VCaP (cell line): ENCODE results near the gene IER5L.

Source experiments
- H3K27ac ChIP-seq: fragments of 450-650 bp; 2 replicates; pipeline ENCODE4 v1.5.1; 2017
- CTCF ChIP-seq: fragments of 450-650 bp; conservative IDR thresholded peaks from 2 replicates; pipeline ENCODE4 v1.5.1; 2017; ENCODE audit warnings: mild to moderate bottlenecking, moderate library complexity

IER5L gene

GRCh38 chr9:129156163-129156562, 21.9 kb downstream of the IER5L start:
- no peak overlapping the region for H3K27ac ChIP-seq
- no peak for TF ChIP-seq CTCF

DNA sequence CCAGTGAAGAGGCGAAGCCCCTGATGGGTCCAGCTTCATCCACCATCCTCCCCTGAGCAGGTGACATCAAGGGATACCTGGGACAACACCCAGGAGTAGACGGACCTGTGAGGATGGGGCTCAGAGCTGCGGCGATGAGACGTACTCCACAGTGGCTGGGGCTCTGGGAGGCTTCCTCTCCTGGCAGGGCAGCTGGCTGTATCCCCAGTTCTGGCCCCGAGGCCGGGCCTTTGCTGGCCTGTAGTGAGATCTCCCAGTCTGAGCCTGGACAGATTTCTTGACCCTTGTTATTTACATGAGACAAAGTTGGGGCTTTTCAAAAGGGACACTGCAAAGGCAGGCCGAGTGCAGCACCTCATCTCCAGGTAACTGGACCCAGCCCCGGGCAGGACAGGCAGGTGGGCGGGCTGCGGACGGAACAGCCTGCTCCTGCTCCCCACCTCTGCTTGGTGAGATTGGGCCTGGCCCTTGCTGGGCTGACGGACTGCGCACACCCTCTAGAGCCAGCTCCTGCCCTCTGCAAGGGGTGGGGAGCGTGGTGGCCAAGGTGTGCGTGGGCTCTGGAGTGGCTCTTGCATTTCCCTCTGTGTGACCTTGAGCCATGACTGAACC, 23.1 kb downstream of the IER5L start:
- TF ChIP-seq CTCF, result no peak
- no peak overlapping the region for H3K27ac ChIP-seq

DNA sequence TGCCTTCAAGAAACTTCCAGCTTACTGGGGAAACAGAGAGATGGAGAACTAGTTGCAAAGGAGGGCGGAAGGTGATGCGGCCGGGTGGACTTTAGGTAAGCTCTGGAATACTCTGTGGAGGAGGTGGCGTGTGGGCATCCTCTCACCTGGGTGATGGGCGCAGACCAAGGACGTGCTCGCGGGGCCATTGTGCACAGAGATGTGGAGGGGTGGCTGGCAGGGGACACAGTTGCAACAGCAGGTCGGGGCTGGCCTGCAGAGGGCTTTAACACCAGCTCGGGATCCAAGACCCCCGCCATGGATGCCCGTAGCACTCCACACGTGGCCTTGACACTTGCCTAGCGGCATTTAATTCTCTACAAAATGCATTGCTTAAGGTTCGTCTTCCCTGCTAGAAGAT, 26.6 kb downstream of the IER5L start:
- no peak overlapping the region for H3K27ac ChIP-seq
- TF ChIP-seq CTCF, result no peak

DNA sequence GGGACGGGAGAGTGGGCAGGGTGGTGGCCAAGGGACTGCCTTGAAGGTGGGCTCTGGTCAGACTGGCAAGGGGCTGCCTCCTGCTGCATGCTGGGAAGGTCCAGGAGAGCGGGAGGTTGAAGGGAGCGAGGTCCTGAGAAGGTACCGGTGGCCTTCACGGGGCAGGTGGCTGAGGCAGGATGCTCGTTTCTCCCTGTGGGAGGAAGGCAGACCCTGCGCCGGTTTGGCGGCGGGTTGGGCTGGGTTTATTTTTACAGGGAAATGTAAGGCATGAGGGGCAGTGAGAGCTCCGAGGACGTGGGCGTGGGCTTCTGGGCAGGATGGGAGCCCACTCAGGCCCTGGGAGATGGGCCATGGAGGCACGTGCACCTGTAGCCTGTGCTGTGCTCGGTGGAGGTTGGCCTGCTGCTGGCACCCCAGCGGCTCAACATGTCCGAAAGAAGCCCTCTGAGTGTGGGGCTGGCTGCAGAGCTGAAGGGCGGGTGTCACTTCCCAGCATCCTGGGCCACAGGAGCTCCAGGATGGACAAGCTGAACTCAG, 27.3 kb downstream of the IER5L start:
- no peak for TF ChIP-seq CTCF
- no peak overlapping the region for H3K27ac ChIP-seq

DNA sequence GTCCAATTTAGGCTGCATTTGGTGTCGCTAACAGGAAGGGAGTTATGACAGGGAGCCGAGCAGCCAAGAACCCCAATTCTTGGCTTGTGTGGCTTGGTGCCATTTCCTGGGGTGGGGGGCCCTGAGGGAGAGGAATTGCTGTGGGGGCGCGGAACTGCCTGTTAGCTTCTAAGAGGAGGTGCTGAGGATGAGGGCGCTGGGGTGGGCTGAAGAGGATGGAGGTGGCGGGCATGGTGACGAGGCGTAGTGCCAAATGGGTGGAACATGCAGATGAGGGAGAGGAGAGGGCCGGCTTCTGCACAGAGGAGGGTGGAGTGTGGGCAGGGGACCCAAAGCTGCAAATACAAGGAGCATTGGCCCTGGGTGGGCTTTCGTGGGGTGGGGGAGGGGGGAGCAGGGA, 27.9 kb downstream of the IER5L start:
- no peak for TF ChIP-seq CTCF

GRCh38 chr9:129149442-129149841, 28.6 kb downstream of the IER5L start:
- TF ChIP-seq CTCF, result no peak
- no peak overlapping the region for H3K27ac ChIP-seq

More for the DNA sequence above, 27.9 kb downstream of the IER5L start:
- H3K27ac ChIP-seq, result no peak overlapping the region

GRCh38 chr9:129148463-129149204, 29.4 kb downstream of the IER5L start:
- TF ChIP-seq CTCF, result no peak
- H3K27ac ChIP-seq, result no peak overlapping the region
